GM10266 (cell line): ENCODE results near the gene CDH22.

ENCODE experiments used
- DNase-seq: peaks from one replicate; pipeline ENCODE4 v3.0.0; 2012; ENCODE audit errors: extremely low spot score
- CTCF ChIP-seq: IDR thresholded peaks from 2 replicates; pipeline ENCODE4 v1.5.1; 2012; ENCODE audit warnings: mild to moderate bottlenecking, low read depth; ENCODE audit not compliant: control insufficient read depth, insufficient read depth; ENCODE audit errors: missing control alignments

Gene CDH22

GRCh38 chr20:46243707-46244628 lies 64.3 kb downstream of the CDH22 start:
- no peak for DNase-seq
- TF ChIP-seq CTCF: no peak

GRCh38 chr20:46242390-46242789 lies 65.9 kb downstream of the CDH22 start:
- no peak for TF ChIP-seq CTCF
- DNase-seq: no peak

- no peak for TF ChIP-seq CTCF
- DNase-seq: no peak
Observed at GRCh38 chr20:46240881-46241280, 67.4 kb downstream of the CDH22 start.

- TF ChIP-seq CTCF: no peak
- no peak for DNase-seq
Observed at GRCh38 chr20:46240065-46240464, 68.2 kb downstream of the CDH22 start.

- no peak for DNase-seq
- TF ChIP-seq CTCF: no peak
Observed at GRCh38 chr20:46237736-46238135, 70.6 kb downstream of the CDH22 start.

GRCh38 chr20:46237227-46237626 lies 71.1 kb downstream of the CDH22 start:
- no peak for DNase-seq
- no peak for TF ChIP-seq CTCF

GRCh38 chr20:46235077-46235476 lies 73.2 kb downstream of the CDH22 start:
- TF ChIP-seq CTCF: no peak

More at GRCh38 chr20:46235077-46235476, 73.2 kb downstream of the CDH22 start:
- DNase-seq: no peak
